ENCODE results near the gene MYO3B. TPM values are rescaled to one million over a fixed set of nuclear protein-coding genes. Genes with fewer than 3 reads are reported as not detected.

Gene MYO3B
- total RNA-seq, 1 donor from 2014 or later: 0.22 TPM

DNA sequence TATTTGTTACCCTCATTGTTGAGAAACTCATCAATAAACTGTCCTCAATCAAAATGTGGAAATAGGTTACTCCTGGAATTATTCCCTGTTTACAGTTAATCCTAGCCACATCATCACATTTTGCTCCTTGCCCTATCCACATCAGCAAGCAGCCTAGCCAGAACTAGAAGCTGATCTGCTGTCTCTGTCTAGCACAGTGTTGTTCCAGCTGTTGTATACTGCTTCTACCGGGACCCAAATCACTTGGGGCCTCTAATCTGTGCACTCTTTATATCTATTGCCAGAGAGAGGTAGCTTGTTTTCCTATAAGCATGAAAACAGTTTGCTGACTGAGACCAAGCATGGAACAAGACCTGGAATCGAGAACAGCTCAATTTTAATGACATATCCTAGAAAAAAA lies 341.0 kb downstream of the MYO3B start:
- no peak overlapping the region for H3K27ac Mint-ChIP-seq (ENCODE audit: unreplicated experiment)
- H3K4me3 Mint-ChIP-seq (ENCODE audit: unreplicated experiment): no peak overlapping the region
- no peaks in the 10 kb centered on the region for H3K36me3 Mint-ChIP-seq (ENCODE audit: unreplicated experiment)
- H3K4me1 Mint-ChIP-seq (ENCODE audit: low read depth, unreplicated experiment): no peaks in the 10 kb centered on the region
- DNase-seq: no peak
- TF ChIP-seq, protein P1, sequence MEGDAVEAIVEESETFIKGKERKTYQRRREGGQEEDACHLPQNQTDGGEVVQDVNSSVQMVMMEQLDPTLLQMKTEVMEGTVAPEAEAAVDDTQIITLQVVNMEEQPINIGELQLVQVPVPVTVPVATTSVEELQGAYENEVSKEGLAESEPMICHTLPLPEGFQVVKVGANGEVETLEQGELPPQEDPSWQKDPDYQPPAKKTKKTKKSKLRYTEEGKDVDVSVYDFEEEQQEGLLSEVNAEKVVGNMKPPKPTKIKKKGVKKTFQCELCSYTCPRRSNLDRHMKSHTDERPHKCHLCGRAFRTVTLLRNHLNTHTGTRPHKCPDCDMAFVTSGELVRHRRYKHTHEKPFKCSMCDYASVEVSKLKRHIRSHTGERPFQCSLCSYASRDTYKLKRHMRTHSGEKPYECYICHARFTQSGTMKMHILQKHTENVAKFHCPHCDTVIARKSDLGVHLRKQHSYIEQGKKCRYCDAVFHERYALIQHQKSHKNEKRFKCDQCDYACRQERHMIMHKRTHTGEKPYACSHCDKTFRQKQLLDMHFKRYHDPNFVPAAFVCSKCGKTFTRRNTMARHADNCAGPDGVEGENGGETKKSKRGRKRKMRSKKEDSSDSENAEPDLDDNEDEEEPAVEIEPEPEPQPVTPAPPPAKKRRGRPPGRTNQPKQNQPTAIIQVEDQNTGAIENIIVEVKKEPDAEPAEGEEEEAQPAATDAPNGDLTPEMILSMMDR (IDR thresholded peaks at IDR 0.05; ENCODE audit: partially characterized antibody, unreplicated experiment): no peak
- H3K27me3 Mint-ChIP-seq (ENCODE audit: unreplicated experiment): no peaks in the 10 kb centered on the region
- no peaks in the 10 kb centered on the region for H3K9me3 Mint-ChIP-seq (ENCODE audit: unreplicated experiment)

DNA sequence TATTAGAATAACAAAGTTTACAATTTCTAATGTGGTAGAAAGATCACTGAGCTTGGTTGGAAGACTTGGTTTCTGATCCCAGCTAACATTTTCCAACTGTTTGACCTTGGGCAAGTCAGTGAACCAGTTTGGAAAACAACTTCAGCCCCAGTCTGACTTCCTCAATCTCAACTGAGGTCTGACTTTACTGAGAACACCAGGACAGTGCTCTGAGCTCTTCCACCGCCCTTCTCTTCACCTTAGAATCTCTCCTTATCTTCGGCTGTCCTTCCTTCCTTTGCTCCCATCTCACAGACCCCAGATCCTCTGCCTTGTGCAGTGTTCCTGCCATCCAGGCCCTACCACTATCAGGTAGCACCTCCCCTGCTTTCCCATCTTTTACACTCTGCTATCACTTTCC lies 343.4 kb downstream of the MYO3B start:
- H3K27ac Mint-ChIP-seq (ENCODE audit: unreplicated experiment): no peak overlapping the region
- TF ChIP-seq, protein P1 (IDR thresholded peaks at IDR 0.05; ENCODE audit: partially characterized antibody, unreplicated experiment): no peak
- H3K27me3 Mint-ChIP-seq (ENCODE audit: unreplicated experiment): no peaks in the 10 kb centered on the region
- H3K4me3 Mint-ChIP-seq (ENCODE audit: unreplicated experiment): no peak overlapping the region
- DNase-seq: no peak
- H3K36me3 Mint-ChIP-seq (ENCODE audit: unreplicated experiment): no peaks in the 10 kb centered on the region
- H3K4me1 Mint-ChIP-seq (ENCODE audit: low read depth, unreplicated experiment): no peaks in the 10 kb centered on the region
- no peaks in the 10 kb centered on the region for H3K9me3 Mint-ChIP-seq (ENCODE audit: unreplicated experiment)

DNA sequence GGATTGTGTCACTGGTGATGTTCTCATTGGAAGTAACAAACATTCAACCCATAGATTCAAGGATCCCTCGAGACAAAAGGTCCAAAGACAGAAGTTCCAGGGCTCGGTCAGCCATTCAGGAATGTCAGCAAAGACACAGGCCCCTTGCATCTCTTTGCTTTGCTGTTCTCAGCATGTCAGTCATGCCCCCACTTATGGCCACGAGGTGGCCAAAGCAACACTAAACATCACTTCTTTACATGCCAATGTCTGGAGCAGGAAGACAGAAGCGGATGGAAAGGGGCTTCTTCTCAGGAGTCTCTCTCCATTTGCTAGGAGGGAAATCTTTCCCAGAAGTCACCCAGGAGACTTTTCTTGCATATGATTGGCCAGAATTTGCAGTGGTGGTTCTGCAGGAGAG lies 345.6 kb downstream of the MYO3B start:
- no peak overlapping the region for H3K27ac Mint-ChIP-seq (ENCODE audit: unreplicated experiment)
- no peaks in the 10 kb centered on the region for H3K9me3 Mint-ChIP-seq (ENCODE audit: unreplicated experiment)
- H3K4me1 Mint-ChIP-seq (ENCODE audit: low read depth, unreplicated experiment): no peaks in the 10 kb centered on the region
- no peak for DNase-seq
- H3K4me3 Mint-ChIP-seq (ENCODE audit: unreplicated experiment): no peak overlapping the region
- H3K36me3 Mint-ChIP-seq (ENCODE audit: unreplicated experiment): no peaks in the 10 kb centered on the region
- TF ChIP-seq, protein P1 (IDR thresholded peaks at IDR 0.05; ENCODE audit: partially characterized antibody, unreplicated experiment): no peak
- H3K27me3 Mint-ChIP-seq (ENCODE audit: unreplicated experiment): peaks cover 2% of the 10 kb centered on the region

DNA sequence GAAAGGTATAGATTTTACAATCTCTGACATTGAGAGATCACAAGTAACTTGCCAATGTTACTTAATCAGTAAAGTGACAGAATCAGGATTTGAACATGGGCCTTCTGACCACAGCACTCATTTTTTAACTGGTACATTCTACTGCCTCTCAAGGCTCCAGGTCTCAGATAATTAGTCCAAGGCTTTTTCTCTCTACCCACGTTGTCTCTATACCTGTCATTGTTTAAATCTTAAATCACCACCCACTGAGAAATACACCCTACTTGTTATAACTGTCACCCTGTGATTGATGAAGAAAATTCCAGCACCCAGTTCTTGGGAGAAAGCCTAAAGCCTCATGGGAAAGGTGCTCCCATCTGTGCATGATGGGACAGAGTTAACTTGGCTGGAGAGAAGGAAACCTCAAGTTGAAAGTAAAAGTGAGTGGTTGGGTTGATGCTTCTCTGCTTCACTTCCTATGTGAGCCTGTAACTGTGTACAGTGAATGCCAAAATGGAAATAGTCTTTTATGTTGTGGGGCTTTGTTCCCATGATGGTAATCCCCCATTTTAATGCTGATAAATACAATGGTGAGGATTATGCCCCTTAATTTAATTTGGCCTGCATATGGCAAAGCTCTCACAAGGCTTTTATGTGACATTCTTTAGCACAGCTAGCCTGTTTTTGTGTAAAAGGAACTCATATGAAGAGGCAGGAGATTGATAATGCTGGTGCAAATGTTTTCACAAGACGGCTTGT lies 347.1 kb downstream of the MYO3B start:
- TF ChIP-seq, protein P1 (IDR thresholded peaks at IDR 0.05; ENCODE audit: partially characterized antibody, unreplicated experiment): no peak
- DNase-seq: no peak
- no peaks in the 10 kb centered on the region for H3K9me3 Mint-ChIP-seq (ENCODE audit: unreplicated experiment)
- no peak overlapping the region for H3K4me3 Mint-ChIP-seq (ENCODE audit: unreplicated experiment)
- peaks cover 2% of the 10 kb centered on the region for H3K4me1 Mint-ChIP-seq (ENCODE audit: low read depth, unreplicated experiment)
- peaks cover 2% of the 10 kb centered on the region for H3K27me3 Mint-ChIP-seq (ENCODE audit: unreplicated experiment)
- H3K36me3 Mint-ChIP-seq (ENCODE audit: unreplicated experiment): no peaks in the 10 kb centered on the region
- H3K27ac Mint-ChIP-seq (ENCODE audit: unreplicated experiment): no peak overlapping the region

DNA sequence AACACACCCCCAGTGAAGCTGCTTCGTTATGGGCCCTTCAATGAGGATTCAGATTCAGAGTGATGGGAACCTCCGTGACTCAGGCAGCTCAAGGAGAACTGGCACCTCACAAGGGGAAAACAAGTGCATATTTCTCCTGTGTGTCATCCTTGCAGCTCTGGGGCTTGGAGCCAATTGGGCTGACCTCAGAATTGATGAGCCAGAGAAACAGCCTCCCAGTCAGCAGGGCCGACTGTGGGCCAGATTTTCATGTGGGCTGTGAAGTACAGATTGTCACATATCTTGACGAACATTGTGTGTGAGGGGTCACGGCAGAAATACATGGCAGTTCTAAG lies 347.6 kb downstream of the MYO3B start:
- DNase-seq: no peak
- Mint-ChIP-seq H3K4me1 (ENCODE audit: low read depth, unreplicated experiment) (peaks cover 7% of the 10 kb centered on the region), H3K36me3 (ENCODE audit: unreplicated experiment) (no peaks in the 10 kb centered on the region), H3K27me3 (ENCODE audit: unreplicated experiment) (peaks cover 2% of the 10 kb centered on the region), H3K9me3 (ENCODE audit: unreplicated experiment) (peaks cover 2% of the 10 kb centered on the region), H3K27ac (ENCODE audit: unreplicated experiment) (no peak overlapping the region), H3K4me3 (ENCODE audit: unreplicated experiment) (no peak overlapping the region)
- TF ChIP-seq, protein P1 (IDR thresholded peaks at IDR 0.05; ENCODE audit: partially characterized antibody, unreplicated experiment): no peak
